NCI-H187 treated with DMSO at 0.1 percent for 48 hours (cell line): ENCODE measurements around the gene AKR1C2.
"Not testable (repeated sequence)": the region's sequence is repeated elsewhere in the genome, so short reads cannot be mapped to it uniquely, and the experiment has no call there.

Experiments used
- DNase-seq: peaks from one replicate; lab custom pipeline; 2025; lab: John Stamatoyannopoulos, UW

The AKR1C2 gene

DNA sequence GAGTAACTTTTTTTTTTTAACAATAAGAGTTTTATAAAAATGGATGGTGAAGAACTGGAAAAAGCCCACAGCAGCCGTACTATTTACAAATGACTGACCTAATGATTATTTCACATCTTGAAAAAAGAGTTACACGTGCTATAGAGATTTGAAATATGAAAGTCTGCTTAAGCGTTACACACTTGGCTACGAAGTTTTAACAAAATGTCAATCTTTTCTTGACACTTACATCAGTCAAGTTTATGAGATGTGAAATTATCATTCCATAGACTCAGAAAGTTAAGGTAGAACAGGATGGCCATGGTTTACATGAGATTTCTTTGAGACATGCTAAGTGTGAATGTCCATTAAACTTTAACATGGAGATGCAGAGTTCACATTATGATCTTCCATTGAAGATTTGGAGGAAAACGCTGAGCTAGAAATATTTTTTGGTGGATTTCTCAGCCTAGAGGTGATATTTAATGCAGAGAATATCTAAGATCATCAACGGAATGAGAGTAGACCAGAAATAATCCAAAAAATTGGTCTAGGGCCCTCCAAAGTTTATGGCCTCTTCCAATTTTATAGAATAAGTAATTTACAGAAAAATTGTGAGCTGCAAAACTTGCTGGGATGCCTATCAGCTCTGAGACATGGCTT lies 15.5 kb downstream of the AKR1C2 start:
- DNase-seq: not testable (repeated sequence)

DNA sequence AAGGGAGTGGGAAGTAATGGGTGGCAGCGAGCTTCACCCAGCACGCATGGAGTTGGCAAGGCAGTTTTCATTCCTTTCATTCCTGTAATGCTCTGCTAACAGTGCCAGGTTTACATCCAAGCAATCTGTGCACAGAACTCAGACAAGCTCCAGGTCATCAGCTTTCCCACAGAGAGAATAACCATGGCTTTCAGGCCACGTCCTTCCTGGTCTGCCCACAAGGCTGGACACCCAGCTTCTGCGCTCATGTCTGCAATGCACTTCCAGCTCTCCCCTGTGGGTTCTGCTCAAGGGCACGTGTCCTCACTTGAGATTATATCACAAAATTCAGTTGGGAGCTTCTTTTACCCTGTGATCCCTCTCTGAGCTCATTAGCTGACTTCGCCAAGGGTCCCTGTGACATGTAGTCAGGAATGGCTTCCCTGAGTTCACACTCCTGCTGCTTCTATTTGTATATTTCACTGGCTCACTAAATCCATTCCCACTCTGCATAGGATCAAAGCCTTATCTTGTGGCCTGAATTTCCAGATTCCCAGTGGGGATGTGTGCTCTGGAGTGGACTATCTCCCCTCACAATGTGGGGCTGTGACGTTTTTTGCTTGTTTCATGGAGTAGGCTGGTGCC lies 18.6 kb downstream of the AKR1C2 start:
- DNase-seq: no peak

DNA sequence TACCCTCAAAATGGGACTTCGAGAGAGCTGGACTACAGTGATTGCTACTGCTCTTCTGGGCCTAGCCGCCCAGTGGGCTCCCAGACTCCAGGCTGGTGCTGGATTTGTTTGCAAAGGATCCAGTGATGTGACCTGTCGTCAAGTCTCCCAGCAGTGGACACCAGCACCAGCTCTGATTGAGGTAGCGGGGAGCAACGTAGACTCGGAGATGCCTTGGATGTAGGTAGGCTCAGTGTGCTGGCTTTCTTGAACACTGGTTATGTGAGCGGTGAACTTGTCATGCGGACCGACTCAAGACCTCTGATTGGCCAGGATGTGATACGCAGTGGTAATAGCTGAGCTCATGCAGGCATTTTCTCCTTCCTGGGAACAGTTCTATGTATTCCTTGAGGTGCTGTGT lies 19.4 kb downstream of the AKR1C2 start:
- no peak for DNase-seq

DNA sequence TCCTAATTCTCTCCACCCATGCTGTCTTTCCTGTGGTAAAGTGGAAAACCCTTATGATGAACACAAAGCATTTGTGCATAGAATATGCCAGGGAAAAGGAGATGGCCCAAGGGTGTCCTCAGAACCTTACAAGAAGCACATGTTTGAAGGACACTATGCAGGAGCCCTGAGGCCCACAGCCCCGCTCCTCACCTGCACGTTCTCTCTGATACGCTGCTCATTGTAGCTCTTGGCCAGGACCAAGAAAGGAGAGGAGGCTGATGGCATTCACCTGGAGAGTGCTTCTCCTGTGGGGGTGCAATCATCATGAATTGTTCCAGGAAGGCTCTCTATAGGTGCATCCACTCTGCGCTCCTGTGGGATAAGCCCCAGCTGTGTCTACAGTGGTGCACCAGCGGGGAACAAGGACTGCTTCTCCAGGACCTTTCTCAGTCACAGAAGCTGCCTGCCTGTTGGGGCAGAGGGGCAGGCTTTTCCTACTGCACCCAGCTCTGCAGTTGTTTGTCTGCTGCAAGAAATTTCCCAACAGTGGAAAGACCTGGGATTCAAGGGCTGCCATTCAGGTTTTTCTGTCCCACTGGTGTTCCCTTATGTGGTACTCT lies 19.9 kb downstream of the AKR1C2 start:
- no peak for DNase-seq

- DNase-seq: no peak
These were observed 20.9 kb downstream of the AKR1C2 start for GRCh38 chr10:4982764-4983226.

DNA sequence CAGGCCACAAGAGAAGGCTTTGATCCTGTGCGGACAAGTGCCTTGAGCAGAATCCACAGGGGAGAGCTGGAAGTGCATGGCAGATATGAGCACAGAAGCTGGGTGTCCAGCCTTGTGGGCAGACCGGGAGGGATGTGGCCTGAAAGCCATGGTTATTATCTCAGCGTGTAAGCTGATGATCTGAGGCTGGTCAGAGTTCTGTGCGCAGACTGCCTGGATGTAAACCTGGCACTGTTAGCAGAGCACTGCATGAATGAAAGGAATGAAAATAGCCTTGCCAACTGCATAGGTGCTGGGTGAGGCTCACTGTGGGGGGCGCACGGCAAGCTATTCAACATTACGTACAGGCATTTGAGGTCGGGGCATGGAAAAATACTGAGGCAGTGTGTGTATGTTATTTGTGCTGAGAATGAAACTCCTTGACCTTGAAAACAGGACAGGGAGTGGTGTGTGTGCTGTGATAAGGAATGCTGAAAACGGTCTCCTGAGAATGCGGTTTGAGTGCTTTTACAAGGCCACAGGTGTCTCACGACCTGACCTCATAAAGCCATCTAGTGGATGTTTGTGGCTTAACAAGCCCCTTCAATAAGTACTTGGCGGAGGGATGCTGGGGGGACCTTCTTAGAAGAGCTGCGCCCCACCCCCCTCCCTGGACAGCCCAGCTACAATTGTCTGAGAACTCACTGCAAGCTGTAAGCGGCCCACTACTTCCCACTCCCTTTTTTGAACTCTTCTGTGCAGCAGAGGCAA lies 21.8 kb downstream of the AKR1C2 start:
- DNase-seq: no peak

- DNase-seq: no peak
These were observed 22.9 kb downstream of the AKR1C2 start for GRCh38 chr10:4980793-4981192.

DNA sequence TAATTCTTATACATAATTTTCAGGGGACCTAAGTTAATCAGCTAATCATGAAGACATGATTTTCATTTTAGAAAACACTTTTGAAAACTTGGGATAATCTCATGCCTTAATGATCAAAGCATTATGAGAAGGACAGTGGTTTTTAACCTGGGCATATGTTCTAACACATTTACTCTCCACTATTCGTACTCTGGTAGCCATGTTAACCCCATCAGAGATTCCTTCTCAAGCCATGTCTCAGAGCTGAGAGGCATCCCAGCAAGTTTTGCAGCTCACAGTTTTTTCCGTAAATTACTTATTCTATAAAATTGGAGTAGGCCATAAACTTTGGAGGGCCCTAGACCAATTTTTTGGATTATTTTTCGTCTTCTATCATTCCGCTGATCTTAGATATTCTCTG lies 24.8 kb downstream of the AKR1C2 start:
- DNase-seq: no peak

DNA sequence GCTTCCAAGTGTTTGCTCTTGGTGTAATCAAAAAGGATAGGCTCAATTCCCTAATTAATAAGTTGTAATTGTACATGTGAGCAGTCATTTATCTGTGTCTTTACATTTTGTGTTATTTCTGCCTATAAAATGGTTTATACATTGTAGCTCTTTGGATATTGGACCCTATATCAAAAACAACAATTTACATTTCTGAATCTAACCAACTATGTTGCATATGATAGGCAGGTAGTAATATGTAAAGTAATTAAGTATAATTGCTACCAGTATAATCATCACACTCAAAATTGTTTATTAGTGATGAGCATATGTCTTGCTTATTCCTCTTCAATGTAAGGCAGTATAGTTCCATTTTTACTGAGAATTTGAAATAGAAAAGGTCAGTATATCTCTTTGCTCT lies 26.6 kb downstream of the AKR1C2 start:
- DNase-seq: no peak

DNA sequence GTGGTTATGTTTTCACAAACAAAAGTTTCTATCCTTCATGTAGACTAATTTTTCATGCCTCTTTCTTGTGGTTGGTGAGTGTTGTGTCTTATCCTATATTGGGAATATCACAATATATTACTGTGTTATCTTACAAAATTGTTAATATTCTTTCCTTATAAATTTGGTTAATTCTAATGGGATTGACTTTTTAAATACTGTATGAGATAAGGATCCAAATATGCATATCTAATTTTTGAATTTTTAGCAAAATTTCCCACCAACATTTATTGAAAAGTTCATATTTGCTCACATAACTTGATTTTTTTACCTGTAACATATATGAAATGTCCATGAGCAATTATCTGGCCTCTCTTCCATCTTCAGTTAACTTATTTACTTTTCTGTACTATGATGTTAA lies 29.3 kb downstream of the AKR1C2 start:
- not testable (repeated sequence) for DNase-seq

DNA sequence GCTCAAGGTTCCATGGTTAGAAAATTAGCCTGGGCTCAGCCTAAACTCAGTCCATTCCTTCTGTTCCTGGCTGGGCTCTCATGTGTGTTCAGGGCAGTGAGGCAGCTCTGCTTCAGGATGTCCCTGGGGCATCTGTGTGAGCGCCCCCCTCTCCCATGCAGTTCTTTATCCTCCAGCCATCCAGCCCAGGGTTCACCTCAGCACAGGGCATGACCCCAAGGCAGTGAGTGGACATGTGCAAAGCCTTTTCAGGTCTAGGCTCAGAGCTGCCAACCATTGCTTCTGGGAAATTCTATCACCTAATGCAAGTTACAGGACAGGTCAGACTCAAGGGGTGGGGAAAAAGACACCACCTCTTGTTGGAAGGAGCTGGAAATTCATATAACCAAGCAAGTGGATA lies 30.4 kb downstream of the AKR1C2 start:
- DNase-seq: not testable (repeated sequence)

- DNase-seq: not testable (repeated sequence)
These were observed 31.1 kb downstream of the AKR1C2 start for GRCh38 chr10:4972369-4973142.

GRCh38 chr10:4970362-4970761 lies 33.3 kb downstream of the AKR1C2 start:
- DNase-seq: not testable (repeated sequence)

DNA sequence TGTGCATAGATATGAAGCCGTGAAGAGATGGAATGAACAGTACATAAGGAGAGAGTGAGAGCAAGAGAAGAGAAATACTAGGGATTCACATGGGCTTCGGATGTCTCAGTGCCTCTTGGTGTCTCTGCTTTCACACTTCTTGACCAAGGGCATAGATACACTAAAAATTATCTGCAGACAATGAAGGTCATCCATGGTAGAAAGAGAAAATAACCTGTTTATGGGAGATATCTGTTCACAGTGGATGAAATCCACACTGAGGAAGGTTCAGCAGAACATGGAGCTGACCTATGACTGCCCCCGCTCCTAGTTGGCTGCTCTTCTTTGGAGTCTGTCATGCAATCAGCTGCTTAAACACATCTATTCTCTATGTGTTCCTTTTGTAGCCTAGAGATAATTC lies 34.4 kb downstream of the AKR1C2 start:
- DNase-seq: not testable (repeated sequence)

DNA sequence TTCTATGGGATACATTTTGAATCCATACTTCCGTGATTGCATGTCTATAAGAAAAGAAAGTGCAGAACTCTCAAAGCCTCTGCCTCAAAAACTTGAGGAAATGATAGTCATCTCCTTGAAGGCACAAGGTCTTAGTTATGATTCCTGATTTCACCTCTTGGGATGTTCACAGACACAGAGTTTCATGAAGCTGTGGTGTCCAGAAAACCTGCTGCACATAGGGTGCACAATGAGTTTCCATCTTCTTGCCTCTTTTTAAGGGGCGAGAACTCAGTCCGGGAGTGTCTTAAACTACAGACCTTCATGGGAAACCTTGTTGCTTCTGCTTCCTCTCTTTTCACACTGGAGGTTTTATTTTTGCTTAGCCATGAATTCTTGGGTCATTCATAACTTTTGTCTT lies 36.5 kb downstream of the AKR1C2 start:
- not testable (repeated sequence) for DNase-seq

GRCh38 chr10:4965763-4966162 lies 37.9 kb downstream of the AKR1C2 start:
- not testable (repeated sequence) for DNase-seq

DNA sequence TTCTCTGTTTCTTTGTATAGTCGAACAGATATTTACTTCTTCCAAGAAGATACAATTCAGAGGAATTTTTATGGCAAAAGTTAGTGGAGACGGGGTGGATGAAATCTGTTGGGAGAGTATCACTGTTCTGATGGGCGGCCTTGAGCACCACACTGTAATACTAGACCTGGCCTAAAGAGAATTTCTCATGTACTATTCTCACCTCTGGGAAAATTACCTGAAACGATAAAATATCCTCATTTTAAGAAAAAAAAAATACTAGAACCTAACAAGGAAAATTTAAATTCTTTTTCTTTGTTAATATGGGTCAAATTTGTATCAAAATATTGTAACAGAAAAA lies 39.9 kb downstream of the AKR1C2 start:
- DNase-seq: not testable (repeated sequence)

DNA sequence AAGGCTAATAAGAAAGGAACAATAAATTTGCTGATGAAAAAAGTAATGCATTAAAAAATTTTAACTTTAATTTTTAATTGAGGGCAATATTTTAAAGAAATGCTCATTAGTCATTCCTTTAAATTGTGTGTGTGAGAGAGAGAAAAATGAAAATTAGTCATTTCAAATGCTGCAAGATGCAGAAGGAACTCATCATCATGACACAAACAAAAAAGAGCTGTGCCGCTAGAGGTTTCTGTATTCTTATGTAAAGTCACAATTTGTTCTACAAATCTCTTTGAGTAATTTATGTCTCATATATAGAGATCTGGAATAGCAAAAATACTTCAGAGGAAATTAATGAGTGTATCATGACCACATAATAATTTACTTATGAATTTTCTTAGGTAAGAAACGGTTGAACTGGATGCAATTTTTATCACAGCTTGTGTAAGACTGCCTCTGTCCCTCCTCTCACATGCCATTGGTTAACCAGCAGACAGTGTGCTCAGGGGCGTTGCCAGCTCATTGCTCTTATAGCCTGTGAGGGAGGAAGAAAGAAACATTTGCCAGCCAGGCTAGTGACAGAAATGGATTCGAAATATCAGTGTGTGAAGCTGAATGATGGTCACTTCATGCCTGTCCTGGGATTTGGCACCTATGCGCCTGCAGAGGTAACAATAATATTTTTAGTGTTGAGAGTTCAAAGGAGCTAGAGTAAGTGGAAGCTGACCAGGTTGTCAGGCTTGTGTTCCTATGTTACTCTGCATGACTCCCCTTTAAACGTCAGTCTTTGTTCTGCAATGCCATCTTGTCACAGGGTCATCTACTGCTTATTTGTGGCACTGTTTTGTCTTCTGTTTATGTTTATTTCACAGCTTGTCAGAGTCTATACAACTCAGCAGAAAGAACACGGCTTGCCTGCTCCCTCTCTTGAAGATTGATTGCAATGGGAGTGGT lies 40.5 kb downstream of the AKR1C2 start, which contains the start of gene AKR1C1:
Gene AKR1C1 (plus strand): TSS at position 540 of the 939 bp plus-strand sequence. CDS start 30 bp downstream, at position 570.
- DNase-seq: not testable (repeated sequence)

DNA sequence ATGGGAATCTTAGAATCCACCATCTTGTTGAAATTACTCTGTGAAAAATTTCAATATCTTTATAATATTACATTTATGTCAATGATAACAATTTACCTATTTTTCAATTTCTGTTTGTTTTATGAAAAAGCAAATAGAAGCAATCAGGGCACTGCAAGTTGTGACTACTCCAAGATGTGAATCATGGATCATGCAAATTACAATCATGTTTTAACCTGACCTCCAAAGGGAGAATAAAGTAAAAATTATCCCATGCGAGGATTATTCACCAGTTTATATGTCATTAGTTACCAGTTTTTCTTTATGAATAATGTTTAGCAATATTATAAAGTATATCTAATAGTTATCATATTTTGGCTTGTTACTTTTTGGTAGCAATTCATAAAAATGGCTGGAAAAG lies 41.3 kb downstream of the AKR1C2 start:
- DNase-seq: not testable (repeated sequence)

GRCh38 chr10:4961558-4961957 lies 42.1 kb downstream of the AKR1C2 start:
- DNase-seq: not testable (repeated sequence)
